Measurements from ENCODE around the gene TPCN2. TPM values are rescaled to one million over a fixed set of nuclear protein-coding genes. Genes with fewer than 3 reads are reported as not detected.

The TPCN2 gene
- total RNA-seq, 1 experiment from 2014 or later, result 20.6 TPM

- TF ChIP-seq POLR2AphosphoS5 (IDR thresholded peaks at IDR 0.05; ENCODE audit: low read depth, low read length) (no peak), SIN3A (IDR thresholded peaks at IDR 0.05; ENCODE audit: borderline replicate concordance, insufficient read depth, low read depth, low read length) (no peak), REST (IDR thresholded peaks at IDR 0.05; ENCODE audit: insufficient read depth in 1 of 2, low read depth in 2 of 2, low read length in 1 of 2) (no peak), TCF7L2 (IDR thresholded peaks at IDR 0.05; ENCODE audit: low read depth, low read length) (no peak), CTCF (IDR thresholded peaks at IDR 0.05) (no peak)
- no peak for ATAC-seq
- in situ Hi-C loops (cut with HindIII; ENCODE audit: low pct_unique_long_range_greater_than_20kb, low sequenced_read_pairs), result no loop called here
- Histone ChIP-seq H3K4me1 (ENCODE audit: control insufficient read depth, insufficient read depth, low read length) (peaks cover 10% of the 10 kb centered on the region), H3K27ac (ENCODE audit: low read length) (no peak overlapping the region), H3K4me3 (ENCODE audit: low read depth in 2 of 2, low read length in 2 of 2) (no peak overlapping the region), H3K9me3 (ENCODE audit: control insufficient read depth, insufficient read depth, low read depth, low read length) (no peaks in the 10 kb centered on the region), H3K36me3 (ENCODE audit: control insufficient read depth, insufficient read depth, low read length) (no peaks in the 10 kb centered on the region), H3K27me3 (ENCODE audit: control insufficient read depth, insufficient read depth, low read length) (no peaks in the 10 kb centered on the region)
- POLR2A ChIA-PET, result interaction anchor here (0.6 to 1.0 kb wide), 2 partner anchors 19 to 32 kb away, joined by 3 to 10 read pairs; no protein-coding TSS in a partner anchor
- intact Hi-C loops (cut with micrococcal nuclease; ENCODE audit: unreplicated experiment), result no loop called here
- CTCF ChIA-PET, result no interaction called here
- BruUV-seq (replicated peaks), result no TSS peak
- no peak for DNase-seq (ENCODE audit: low read depth, low spot score)
These were observed 46.0 kb upstream of the TPCN2 start for GRCh38 chr11:69002570-69003231.

GRCh38 chr11:69003301-69003865, 45.3 kb upstream of the TPCN2 start:
- ATAC-seq (no peak), DNase-seq (ENCODE audit: low read depth, low spot score) (no peak)
- H3K4me3 ChIP-seq (ENCODE audit: low read depth in 2 of 2, low read length in 2 of 2), result no peak overlapping the region
- CTCF ChIA-PET, result no interaction called here
- H3K9me3 ChIP-seq (ENCODE audit: control insufficient read depth, insufficient read depth, low read depth, low read length), result no peaks in the 10 kb centered on the region
- TF ChIP-seq TCF7L2 (IDR thresholded peaks at IDR 0.05; ENCODE audit: low read depth, low read length), result no peak
- TF ChIP-seq CTCF (IDR thresholded peaks at IDR 0.05), result no peak
- TF ChIP-seq POLR2AphosphoS5 (IDR thresholded peaks at IDR 0.05; ENCODE audit: low read depth, low read length), result no peak
- TF ChIP-seq SIN3A (IDR thresholded peaks at IDR 0.05; ENCODE audit: borderline replicate concordance, insufficient read depth, low read depth, low read length), result no peak
- TF ChIP-seq REST (IDR thresholded peaks at IDR 0.05; ENCODE audit: insufficient read depth in 1 of 2, low read depth in 2 of 2, low read length in 1 of 2), result no peak
- intact Hi-C loops (cut with micrococcal nuclease; ENCODE audit: unreplicated experiment), result no loop called here
- no peaks in the 10 kb centered on the region for H3K36me3 ChIP-seq (ENCODE audit: control insufficient read depth, insufficient read depth, low read length)
- no TSS peak for BruUV-seq (replicated peaks)
- H3K4me1 ChIP-seq (ENCODE audit: control insufficient read depth, insufficient read depth, low read length), result peaks cover 16% of the 10 kb centered on the region
- POLR2A ChIA-PET, result interaction anchor here (0.6 kb wide), 1 partner anchor 33 kb away, joined by 3 read pairs; no protein-coding TSS in a partner anchor
- in situ Hi-C loops (cut with HindIII; ENCODE audit: low pct_unique_long_range_greater_than_20kb, low sequenced_read_pairs), result no loop called here
- no peaks in the 10 kb centered on the region for H3K27me3 ChIP-seq (ENCODE audit: control insufficient read depth, insufficient read depth, low read length)
- no peak overlapping the region for H3K27ac ChIP-seq (ENCODE audit: low read length)
